Measurements from ENCODE around the gene TECPR2.
A peak's percentile ranks its signal among the peaks of the same experiment; 100 is the strongest.

The TECPR2 gene

GRCh38 chr14:102471921-102472790 lies 109.4 kb downstream of the TECPR2 start:
- no peak for DNase-seq

DNA sequence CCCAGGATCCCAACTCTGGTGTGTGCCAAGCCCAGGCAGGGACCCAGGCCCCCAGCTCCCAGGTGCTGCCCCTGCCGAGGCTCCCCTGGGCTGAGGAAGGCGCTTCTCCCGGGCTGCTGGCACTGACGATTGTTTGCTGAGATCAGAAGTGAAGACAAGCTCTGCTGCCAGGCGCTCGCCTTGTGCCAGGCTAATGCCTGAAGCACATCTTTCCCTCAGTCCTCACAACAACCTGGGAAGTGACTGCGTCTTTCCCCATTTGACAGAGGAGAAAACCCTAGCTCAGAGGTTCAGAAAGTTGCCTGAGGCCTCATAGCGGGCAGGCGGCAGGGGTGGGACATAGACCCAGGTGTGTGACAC lies 110.0 kb downstream of the TECPR2 start:
- no peak for DNase-seq

- no peak for DNase-seq
These were observed 110.8 kb downstream of the TECPR2 start for GRCh38 chr14:102473559-102473958.

DNA sequence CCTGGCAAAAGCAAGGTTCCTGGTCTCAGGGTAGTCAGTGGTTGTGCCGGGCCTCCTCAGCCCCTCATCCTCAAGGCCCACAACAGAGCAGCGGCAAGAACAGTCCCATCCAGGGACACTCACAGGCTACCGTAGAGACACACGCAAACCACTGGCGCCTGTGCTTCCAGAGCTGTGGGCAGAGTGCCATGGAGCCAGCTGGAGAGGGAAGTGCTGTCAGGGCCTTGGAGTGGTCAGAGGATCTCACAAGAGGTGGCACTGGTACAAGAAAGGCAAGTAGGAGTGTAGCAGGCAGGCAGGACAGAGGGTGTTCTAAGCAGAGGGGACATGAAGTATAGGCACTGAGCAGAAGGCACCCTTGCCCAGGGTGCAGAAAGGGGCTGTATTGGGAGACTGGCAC lies 112.2 kb downstream of the TECPR2 start:
- DNase-seq = no peak

DNA sequence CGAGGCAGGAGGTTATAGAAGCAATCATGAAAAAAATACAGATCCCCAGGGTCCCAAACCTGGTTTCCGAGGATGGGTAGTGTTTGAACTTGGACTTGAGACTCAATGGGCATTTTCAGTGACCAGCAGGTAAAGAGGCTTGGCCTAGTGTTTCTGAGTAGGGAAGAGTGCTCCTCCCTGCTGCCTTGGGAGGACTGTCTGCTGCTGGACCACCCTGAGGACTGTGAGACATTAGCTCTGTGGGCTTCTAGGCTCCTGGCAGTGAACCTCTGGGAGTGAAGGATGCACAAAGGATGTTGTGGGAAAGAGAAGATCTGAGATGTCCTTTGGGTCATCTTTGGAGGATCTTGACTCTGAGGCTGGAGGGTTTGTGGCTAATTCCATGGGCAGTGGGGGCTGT lies 116.4 kb downstream of the TECPR2 start:
- DNase-seq = no peak

DNA sequence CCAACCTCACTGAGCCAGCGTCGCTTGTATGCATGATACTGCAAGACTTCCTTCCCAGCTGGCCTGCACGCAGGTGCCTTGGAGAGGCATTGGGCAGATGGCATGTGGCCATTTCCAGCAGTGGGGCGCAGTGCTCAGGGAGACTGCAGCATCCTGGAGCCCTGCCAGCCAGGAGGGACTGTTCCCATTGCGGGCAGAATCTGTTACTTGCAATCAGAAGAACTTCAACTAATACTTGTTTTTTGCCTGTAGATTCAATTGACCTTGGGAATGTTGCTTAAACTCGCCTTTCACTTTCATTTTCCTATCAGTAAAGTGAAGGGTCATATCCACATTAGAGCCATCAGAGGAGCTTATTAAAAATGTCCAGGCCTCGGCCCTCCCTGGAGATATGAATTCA lies 117.0 kb downstream of the TECPR2 start:
- peak; percentile 57 for DNase-seq

DNA sequence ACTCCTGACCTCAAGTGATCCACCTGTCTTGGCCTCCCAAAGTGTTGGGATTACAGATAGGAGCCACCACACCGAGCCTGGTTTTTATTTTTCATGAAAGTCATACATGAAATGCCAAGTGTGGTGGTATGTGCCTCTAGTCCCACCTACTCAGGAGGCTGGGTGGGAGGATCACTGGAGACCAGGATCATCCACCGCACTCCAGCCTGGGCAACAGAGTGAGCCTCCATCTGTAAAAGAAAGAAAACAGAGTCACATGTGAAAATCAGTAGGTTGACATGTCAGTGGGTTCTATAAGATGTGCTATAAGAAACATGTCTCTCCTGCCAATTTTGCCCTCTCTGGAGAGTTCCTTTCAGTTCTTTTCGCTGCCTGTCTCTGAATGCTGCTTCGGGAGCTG lies 118.6 kb downstream of the TECPR2 start:
- DNase-seq = no peak

GRCh38 chr14:102481791-102482238 lies 119.1 kb downstream of the TECPR2 start:
- DNase-seq = no peak

DNA sequence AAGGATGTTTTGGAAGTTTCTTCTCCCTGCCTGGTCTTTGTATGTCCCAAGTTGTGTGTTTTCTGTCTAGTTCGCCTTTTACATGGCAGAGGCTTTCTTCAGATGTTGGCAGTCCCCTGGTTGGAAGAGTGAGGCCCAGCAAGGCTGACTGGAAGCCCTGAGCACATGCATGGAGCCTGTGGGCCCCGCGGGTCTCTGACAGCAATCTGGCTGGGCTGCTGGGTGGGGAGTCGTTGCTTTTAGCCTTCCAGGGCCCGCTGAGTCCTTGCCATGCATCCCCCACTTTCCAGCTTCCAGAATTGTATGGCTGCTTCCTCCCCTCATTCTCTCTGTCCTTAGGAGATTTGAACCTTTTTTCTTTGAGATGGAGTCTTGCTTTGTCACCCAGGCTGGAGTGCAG lies 121.6 kb downstream of the TECPR2 start:
- no peak for DNase-seq

DNA sequence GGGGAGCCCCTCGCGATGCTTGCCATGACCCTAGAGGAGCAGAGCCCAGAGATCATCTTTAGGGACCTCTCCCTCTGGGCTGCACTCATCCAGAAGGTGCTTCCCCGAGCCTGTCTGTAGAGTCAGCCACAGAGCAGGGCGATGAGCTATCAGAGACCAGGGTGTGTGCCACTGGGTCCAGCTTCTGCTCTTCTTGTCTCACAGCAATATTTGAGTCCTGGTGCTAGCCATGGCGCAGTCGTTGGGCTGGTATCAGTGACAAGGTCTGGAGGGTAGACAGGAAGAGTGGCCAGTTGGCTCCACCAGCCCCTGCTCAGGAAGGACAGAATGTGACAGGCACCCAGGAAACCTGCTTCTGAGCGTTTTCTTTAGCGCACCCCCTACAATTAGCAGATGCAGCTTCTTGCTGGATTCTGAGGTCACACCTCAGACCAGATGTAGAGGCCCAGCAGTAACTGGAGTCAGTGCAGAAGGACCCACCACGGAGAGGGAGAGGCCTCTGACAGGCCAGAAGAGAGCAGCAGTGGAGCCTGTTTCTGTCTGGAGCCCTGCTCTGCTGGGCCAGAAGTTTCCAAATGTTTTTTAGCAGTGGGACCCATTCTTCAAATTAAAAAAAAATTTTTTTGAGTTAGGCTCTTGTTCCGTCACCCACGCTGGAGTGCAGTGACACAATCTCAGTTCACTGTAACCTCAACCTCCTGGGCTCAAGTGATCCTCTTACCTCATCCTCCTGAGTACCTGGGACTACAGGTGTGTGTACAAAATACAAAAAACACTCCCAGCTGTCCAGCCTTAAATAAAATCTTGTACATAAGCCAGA lies 123.2 kb downstream of the TECPR2 start:
- DNase-seq = no peak

GRCh38 chr14:102486513-102487203 lies 123.9 kb downstream of the TECPR2 start:
- no peak for DNase-seq

DNA sequence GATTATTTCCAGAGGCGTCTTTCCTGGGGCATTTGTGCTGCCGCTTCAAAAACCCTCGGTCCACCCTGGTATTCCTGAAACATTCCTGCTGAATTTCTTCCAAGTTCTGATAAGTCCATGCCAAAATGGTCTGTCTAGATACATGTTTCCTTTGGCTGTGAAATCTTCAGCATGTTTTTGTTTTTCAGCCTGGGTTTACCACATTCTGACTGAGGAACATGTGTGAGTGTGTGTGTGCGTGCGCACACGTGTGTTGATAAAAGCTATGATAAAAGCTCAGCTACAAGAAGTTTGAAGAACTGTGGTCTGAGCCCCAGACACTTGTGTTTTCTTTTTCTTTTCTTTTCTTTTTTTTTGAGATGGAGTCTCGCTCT lies 124.5 kb downstream of the TECPR2 start:
- DNase-seq = no peak

- no peak for DNase-seq
These were observed 127.7 kb downstream of the TECPR2 start for GRCh38 chr14:102490456-102490855.

DNA sequence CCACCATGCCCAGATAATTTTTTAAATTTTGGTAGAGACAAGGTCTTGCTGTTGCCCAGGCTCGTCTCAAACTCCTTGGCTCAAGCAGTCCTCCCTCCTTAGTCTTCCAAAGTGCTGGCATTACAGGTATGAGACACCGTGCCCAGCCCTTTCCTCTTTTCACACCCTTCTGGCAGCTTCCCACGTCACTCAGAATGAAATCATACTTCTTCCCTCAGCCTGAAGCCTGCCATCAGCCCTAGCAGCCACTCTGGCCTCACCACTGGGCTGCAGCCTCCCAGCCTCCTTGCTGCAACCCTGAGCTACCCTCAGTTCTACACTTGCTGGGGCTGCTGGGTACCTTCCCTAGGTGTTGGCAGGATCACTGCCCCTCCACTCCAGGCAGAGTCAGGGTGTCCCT lies 128.6 kb downstream of the TECPR2 start:
- no peak for DNase-seq

DNA sequence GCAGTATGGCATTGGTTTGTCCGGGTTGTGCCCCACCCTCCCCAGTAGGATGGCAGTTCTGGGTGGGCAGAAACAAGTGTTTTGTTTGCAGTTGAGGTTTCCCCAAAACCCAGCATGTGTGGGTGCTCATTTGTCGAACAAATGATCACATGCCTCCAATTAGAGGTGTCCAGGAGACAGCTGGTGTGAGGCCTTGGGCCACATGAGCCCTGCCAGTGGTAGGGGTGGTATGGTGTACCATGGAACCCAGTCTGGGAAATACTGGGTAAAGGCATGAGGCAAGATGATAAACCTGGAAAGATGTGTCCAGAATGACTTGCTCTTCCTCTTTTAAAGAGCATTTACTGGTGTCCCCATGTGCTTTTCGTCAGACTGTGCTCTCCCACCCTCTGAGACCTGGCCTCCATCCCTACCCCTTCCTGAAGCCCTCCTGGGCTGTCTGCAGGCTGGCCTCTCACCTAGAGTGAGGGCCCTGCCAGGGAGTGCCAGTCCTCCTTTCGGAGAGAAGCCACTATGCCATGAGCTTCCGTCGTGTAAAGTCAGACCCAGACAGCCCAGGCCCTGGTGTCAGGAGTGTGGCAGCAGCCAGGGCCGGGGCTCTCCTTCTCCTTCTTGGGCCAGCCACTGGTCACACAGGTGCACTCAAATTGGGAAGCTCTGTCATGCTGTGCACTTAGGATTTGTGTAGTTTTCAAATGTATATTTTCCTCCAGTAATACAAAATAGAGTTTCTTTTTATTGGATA lies 129.2 kb downstream of the TECPR2 start:
- DNase-seq = no peak

- no peak for DNase-seq
These were observed 129.8 kb downstream of the TECPR2 start for GRCh38 chr14:102492531-102492910.

DNA sequence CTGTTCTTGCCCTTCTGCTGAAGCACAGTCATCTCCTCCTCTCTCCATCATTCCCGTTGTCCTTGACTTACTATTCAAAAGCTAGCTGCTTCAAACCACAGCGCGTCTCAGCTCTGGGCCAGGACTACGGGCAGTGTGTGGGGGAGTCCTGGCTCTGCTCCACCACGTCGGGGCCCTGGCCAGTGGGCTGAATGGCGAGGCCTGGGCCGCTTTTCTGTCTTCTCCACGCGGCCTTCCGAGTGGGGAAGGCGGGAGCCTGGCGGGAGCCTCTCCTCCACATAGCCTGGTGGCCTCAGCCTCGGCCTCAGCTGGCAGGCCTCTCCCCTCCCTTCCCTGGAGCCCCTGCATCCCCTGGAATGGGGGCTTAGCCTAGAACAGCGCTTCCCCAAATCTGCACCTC lies 130.4 kb downstream of the TECPR2 start:
- no peak for DNase-seq

DNA sequence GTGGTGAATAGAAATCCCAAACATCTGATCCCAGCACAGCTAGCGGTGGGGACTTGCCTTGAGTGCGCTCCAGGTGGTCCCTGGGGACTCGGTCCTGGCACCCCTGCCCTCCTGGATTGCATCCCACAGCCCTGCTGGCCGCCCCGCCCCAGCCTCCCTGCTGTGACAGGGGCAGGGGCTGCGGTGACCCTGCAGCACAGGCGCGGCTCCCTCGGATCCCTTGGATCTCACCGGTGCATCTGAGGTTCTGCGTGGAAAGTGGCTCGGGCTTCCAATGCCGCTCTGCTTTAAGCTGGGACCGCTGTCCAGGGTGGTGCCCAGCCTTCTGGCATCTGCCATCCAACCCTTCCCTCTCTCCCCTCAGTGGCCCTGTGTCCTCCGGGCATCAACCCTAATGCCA lies 130.8 kb downstream of the TECPR2 start:
- no peak for DNase-seq

DNA sequence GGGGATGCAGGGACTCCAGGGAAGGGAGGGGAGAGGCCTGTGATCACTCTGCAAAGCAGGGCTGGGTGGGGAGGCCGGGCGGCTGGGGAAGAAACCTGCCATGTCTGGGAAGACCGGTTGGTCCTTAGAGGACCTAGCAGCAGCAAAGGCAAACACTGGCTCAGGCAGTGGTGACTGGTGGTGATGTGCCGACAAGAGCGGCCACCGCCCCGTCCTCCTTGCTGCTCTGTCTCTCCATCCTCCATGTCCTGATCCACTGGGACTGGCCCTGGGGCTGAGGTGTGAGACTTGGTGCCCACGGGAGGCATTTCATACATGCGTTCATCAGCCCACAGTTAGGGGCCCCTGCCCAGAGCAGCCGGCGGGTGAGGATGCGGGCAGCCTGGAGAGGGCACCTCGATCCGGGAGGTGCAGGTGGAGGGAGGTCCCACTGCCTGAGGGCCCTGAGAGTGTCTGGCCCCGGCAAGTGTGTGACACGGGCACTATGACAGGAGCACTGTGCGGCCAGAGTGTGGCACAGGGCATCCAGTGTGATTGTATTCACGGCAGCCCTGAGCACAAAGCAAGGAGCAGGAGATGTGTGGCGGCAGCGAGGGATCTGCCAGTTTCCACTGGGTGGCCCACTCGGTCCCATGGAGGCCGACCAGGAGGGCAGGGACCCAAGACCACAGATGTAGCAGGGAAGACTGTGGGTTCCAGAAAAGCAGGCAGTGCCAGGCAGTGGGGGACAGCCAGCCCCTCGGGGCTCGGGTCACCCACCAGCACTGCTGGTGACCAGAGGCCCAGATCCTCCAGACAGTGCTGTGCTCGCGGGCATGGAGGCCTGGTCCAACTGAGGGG lies 133.0 kb downstream of the TECPR2 start:
- DNase-seq = no peak

DNA sequence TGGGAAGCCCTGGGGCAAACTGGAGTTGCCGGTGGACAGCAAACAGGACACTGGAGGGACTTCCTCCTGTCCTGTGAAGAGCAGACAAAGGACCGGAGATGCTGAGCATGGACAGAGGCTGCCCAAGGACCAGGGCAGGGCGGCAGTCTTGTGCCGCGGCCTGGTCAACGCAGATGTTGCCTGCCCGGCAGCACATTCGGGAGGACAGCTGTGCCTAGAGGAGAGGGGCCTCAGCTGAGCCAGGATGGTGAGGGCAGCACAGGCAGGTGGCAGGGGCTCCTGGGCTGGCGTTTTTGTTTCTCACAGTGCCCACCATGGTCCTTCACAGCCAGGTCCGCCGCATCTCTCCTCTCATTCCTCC lies 133.6 kb downstream of the TECPR2 start:
- DNase-seq = no peak

DNA sequence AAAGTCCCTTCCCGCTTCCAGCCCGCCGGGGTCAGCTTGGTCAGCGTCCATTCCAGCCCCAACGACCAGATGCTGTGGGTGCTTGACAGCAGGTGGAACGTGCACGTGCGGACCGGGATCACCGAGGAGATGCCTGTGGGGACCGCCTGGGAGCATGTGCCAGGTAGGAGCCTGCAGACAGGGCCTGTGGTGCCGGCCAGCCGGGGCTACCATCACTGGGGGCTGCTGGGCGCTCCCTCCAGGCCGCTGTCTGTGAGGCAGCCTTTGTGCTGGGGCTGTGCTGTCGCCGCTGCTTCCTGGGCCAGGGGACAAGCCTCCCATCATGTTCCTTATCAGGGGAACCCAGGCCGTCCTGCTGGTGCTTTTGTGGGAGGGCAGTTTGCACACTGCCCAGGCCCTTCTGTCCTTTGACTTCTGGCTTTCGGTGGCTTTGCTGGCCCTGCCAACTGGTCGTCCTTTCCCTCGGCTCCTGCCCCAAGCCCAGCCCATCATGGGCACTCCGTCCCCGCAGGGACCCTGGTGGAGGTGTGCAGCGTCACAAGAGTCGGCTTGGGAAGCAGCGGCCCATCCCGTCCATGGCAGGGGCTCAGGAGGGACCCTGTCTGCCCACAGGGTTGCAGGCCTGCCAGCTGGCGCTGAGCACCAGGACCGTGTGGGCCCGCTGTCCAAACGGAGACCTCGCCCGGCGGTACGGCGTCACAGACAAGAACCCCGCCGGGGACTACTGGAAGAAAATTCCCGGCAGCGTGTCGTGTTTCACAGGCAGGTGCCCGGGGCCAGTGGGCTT lies 134.4 kb downstream of the TECPR2 start:
- DNase-seq = no peak

Measured in DMS 273 treated with DMSO at 0.1 percent for 48 hours (cell line).